ENCODE measurements around the gene TRIM32. TPM values are rescaled to one million over a fixed set of nuclear protein-coding genes. Genes with fewer than 3 reads are reported as not detected.

The TRIM32 gene
- total RNA-seq, 4 donors from 2014 or later: 12.4 to 35.7 (median 25.4) TPM

DNA sequence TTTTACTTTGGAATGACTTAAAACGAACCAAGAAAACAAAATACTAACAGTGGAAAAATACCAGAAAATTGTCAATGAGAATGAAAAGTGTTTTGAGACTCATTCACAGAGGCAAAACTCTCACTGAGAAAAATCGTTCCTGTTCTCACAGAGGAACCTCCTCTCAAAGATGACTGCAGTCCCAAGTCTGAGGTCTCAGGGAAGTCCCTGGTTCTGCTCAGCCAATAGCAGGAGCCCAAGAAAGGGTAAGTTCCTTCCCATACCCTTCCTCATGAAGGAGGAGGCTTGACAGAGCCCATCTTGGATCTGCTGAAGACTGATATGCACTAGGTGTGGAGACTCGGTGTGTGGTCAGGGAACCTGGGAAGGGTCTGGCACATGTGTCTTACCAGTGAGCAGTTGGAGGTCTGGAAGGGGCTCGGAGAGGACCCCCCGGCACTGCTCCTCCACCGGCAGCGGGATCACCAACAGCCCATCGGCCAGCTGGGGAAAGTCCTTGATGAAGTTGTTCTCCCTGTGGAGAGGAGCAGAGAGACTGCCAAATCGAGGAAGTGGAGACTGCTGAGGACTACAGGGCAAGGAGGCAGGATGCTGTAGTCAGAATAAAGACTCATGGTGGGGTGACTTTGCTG, 46.0 kb downstream of the TRIM32 start:
- no peak for DNase-seq
- Histone ChIP-seq H3K9me3 (no peaks in the 10 kb centered on the region), H3K4me1 (peaks cover 0 to 5% (median 0%) of the 10 kb centered on the region in 4 donors), H3K36me3 (no peaks in the 10 kb centered on the region), H3K27ac (no peak overlapping the region), H3K27me3 (no peaks in the 10 kb centered on the region), H3K4me3 (no peak overlapping the region)
- TF ChIP-seq, protein P1, sequence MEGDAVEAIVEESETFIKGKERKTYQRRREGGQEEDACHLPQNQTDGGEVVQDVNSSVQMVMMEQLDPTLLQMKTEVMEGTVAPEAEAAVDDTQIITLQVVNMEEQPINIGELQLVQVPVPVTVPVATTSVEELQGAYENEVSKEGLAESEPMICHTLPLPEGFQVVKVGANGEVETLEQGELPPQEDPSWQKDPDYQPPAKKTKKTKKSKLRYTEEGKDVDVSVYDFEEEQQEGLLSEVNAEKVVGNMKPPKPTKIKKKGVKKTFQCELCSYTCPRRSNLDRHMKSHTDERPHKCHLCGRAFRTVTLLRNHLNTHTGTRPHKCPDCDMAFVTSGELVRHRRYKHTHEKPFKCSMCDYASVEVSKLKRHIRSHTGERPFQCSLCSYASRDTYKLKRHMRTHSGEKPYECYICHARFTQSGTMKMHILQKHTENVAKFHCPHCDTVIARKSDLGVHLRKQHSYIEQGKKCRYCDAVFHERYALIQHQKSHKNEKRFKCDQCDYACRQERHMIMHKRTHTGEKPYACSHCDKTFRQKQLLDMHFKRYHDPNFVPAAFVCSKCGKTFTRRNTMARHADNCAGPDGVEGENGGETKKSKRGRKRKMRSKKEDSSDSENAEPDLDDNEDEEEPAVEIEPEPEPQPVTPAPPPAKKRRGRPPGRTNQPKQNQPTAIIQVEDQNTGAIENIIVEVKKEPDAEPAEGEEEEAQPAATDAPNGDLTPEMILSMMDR (IDR thresholded peaks at IDR 0.05): no peak
- TF ChIP-seq POLR2A (IDR thresholded peaks at IDR 0.05): no peak

DNA sequence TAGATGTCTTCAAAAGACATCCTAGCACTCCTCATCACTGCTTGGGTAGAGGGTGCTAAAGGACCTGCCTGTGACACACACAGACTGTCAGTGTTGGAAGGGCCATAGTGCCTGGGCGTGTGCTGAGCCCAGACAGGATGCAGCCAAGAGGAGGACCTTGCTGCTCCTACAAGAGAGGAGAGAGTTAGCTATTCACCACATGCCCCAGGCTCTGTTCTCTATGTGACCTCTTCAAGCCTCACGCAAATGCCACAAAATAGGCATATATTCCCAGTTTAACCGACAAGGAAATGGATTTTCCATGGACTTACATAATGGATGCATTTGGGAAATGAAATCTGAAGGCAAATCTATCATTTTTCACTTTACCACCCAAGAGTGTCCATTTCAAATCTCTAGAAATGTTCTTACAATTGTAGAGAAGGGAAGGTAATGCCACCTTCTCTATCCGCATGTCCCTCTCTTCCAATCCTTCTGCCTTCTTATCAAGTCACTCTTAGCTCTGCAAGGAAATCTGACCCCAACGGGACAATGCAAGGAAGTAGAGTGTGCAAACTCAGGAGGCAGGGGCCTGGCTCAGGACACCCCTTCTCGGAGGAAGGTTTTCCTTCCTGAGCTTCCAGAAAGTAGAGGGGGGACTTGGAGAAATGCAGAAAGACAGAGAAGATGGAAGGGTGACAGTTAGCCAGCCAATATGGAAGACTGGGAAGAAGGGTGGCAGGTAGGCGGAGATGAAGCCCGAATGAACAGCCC, 49.5 kb downstream of the TRIM32 start:
- no peak for DNase-seq
- Histone ChIP-seq H3K27me3 (no peaks in the 10 kb centered on the region), H3K27ac (no peak overlapping the region), H3K4me1 (peaks cover 0 to 5% (median 0%) of the 10 kb centered on the region in 4 donors), H3K4me3 (no peak overlapping the region), H3K36me3 (no peaks in the 10 kb centered on the region), H3K9me3 (no peaks in the 10 kb centered on the region)
- TF ChIP-seq POLR2A (IDR thresholded peaks at IDR 0.05): no peak
- TF ChIP-seq, protein P1 (IDR thresholded peaks at IDR 0.05): no peak

DNA sequence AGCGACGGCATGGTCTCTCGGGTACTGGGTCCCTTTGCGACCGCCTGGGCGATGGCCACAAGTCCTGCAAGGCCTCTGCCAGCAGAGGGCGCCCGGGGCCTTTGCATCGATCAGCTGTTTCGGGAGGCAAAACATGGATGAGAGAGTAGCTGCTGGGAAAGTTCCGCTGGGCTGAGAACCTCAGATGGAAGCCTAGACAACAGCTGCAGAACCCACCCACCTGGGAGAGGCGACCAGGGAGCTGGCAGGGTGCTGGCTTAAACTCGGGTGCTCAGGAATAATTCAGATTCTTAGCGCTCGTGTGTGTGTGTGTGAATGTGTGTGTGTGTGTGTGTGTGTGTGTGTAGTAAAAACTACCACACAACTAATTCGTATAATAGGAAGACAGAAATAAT, 50.0 kb downstream of the TRIM32 start:
- Histone ChIP-seq H3K4me1 (peaks cover 0 to 5% (median 0%) of the 10 kb centered on the region in 4 donors), H3K36me3 (no peaks in the 10 kb centered on the region), H3K27me3 (no peaks in the 10 kb centered on the region), H3K9me3 (no peaks in the 10 kb centered on the region), H3K27ac (no peak overlapping the region), H3K4me3 (peak overlapping the region in 1 of 4 donors; percentile 11)
- no peak for TF ChIP-seq POLR2A (IDR thresholded peaks at IDR 0.05)
- TF ChIP-seq, protein P1 (IDR thresholded peaks at IDR 0.05): peak in 4 of 6 experiments; percentile 69 to 82 (median 80)
- peak; percentile 44 to 86 (median 86) for DNase-seq

DNA sequence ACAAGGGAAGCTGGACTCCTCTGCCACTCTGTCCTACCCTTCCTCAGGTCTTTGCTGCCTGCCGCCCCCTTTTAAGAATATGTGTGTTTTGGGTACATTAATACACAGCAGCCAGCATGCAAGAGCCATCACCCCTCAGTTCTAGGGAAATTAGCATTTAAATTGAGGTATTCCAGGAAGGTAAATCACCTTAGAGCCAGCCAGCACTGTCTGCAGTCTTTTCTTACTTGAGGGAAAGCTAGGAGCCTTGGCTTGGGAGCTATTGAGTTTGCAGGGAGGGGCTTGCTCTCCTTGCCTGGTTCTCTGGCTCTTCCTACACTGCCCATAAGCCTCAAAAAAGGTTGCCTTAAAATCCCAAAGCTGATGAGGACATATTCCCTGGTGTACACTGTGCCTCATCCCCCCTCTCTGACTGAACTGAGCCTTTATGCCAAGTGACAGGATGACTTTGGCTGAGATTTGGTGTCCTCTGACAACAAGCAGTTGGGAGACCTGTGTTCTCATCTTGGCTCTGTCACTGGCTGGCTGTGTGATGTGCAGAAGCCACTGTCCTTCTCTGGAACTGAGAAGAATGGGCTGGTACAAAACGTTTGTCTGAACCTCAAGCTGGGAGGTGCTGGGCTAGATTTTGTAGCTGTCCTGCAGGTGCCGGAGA, 54.1 kb downstream of the TRIM32 start:
- H3K9me3 ChIP-seq: no peaks in the 10 kb centered on the region

DNA sequence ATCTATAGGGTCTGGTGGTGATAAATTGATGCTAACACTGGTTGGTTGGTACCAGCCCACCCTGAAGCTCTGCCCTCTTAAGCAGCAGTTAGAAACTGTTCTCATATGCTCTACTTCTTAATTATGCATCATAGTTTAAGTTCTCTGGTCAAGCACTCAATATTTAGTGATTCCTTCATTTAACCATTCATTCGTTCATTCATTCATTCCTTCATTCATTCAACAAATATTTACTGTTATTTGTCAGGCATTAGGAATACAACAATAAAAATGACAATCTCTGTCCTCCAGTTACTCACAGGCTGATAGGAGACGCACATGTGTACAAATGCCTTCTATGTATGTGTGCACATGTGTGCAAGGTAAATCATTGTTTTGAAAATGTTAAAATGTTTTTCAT, 54.6 kb downstream of the TRIM32 start:
- H3K4me1 ChIP-seq: peaks cover 0 to 5% (median 0%) of the 10 kb centered on the region in 4 donors
- no peaks in the 10 kb centered on the region for H3K36me3 ChIP-seq
- no peaks in the 10 kb centered on the region for H3K9me3 ChIP-seq
- TF ChIP-seq, protein P1 (IDR thresholded peaks at IDR 0.05): no peak
- TF ChIP-seq POLR2A (IDR thresholded peaks at IDR 0.05): no peak
- H3K27ac ChIP-seq: no peak overlapping the region
- DNase-seq: no peak
- H3K4me3 ChIP-seq: no peak overlapping the region
- H3K27me3 ChIP-seq: no peaks in the 10 kb centered on the region

More for the DNA sequence above, 54.1 kb downstream of the TRIM32 start:
- no peaks in the 10 kb centered on the region for H3K36me3 ChIP-seq
- no peaks in the 10 kb centered on the region for H3K27me3 ChIP-seq
- H3K27ac ChIP-seq: no peak overlapping the region
- no peak overlapping the region for H3K4me3 ChIP-seq
- TF ChIP-seq, protein P1 (IDR thresholded peaks at IDR 0.05): no peak
- no peak for TF ChIP-seq POLR2A (IDR thresholded peaks at IDR 0.05)
- H3K4me1 ChIP-seq: peaks cover 0 to 5% (median 0%) of the 10 kb centered on the region in 4 donors
- no peak for DNase-seq

Data from Peyer's patch (tissue), 4 donors.